ENCODE measurements around the gene RORC. TPM values are rescaled to one million over a fixed set of nuclear protein-coding genes. Genes with fewer than 3 reads are reported as not detected.

The RORC gene
- total RNA-seq, 2 experiments from 2014 or later: 1.4 to 1.6 TPM

DNA sequence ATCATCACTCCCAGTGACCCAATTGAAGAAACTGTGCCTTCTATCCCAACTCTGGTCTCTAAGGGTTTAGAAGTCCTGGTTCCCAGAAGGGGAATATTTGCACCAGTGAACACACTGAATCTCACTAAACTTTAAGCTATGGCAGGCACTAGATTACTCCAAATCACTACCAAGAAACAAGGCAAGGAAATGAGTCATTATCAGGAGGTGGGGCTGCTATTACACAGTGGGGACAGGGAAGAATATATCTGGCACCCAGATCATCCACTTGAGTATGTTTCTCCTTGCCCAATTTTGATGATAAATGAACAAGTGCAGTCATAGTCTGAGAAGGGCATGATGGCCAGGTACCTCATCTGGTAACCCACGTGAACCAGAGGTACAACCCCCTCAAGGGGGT lies 75.3 kb downstream of the RORC start:
- intact Hi-C loops (cut with micrococcal nuclease): no loop called here
- Mint-ChIP-seq H3K4me1 (ENCODE audit: low read depth) (peaks cover 13% of the 10 kb centered on the region), H3K27ac (peak overlapping the region; percentile 22), H3K9me3 (no peaks in the 10 kb centered on the region), H3K27me3 (ENCODE audit: low read depth) (no peaks in the 10 kb centered on the region), H3K4me3 (no peak overlapping the region), H3K36me3 (ENCODE audit: low read depth) (peaks cover 13% of the 10 kb centered on the region)
- peak; percentile 26 for DNase-seq
- CTCF ChIA-PET: interaction anchor here (1.5 kb wide), 1 partner anchor 80 kb away, joined by 8 read pairs; no protein-coding TSS in a partner anchor

Other genes with a start within 250 kb of the RORC start
- gene SNX27, start 219.8 kb downstream of the RORC start, total RNA-seq: 10 to 100 TPM; 22.9 to 23.6 TPM
- not detected for gene CELF3, start 115.0 kb downstream of the RORC start, total RNA-seq
- gene RIIAD1, start 110.3 kb downstream of the RORC start, total RNA-seq: not detected
- gene MRPL9, start 68.3 kb downstream of the RORC start, total RNA-seq: 100 to 1,000 TPM; 157 to 160 TPM
- gene TDRKH, start 41.3 kb downstream of the RORC start, total RNA-seq: 10 to 100 TPM; 22.0 to 22.5 TPM
- gene LINGO4, start 26.4 kb downstream of the RORC start, total RNA-seq: under 1 TPM in 1 of 2 experiments, not detected in 1; 0.07 TPM
- 1 to 10 TPM; 2.3 to 2.7 TPM for gene C2CD4D, start 8.0 kb upstream of the RORC start, total RNA-seq
- not detected for gene THEM5, start 21.9 kb upstream of the RORC start, total RNA-seq
- 10 to 100 TPM; 20.1 to 22.0 TPM for gene THEM4, start 77.7 kb upstream of the RORC start, total RNA-seq
- 100 to 1,000 TPM; 159 to 170 TPM for gene S100A10, start 162.1 kb upstream of the RORC start, total RNA-seq
- 100 to 1,000 TPM; 229 to 235 TPM for gene S100A11, start 205.2 kb upstream of the RORC start, total RNA-seq